ENCODE results near the gene CRIP2. TPM values are rescaled to one million over a fixed set of nuclear protein-coding genes. Genes with fewer than 3 reads are reported as not detected.

CRIP2 gene, protein sequence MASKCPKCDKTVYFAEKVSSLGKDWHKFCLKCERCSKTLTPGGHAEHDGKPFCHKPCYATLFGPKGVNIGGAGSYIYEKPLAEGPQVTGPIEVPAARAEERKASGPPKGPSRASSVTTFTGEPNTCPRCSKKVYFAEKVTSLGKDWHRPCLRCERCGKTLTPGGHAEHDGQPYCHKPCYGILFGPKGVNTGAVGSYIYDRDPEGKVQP
- total RNA-seq (2014; rRNA removed; shearing (Covaris generic)), result 184 and 209 TPM in 2 replicates

GRCh38 chr14:105474483-105475268, at the start of gene CRIP2:
Gene CRIP2 (plus strand): TSS chr14:105474821. CDS start chr14:105474863, 42 bp downstream.
- no peak for DNase-seq (ENCODE audit: low spot score)
- in situ Hi-C loops (cut with HindIII; ENCODE audit: low sequenced_read_pairs), result no loop called here

- DNase-seq (ENCODE audit: low spot score), result no peak
- in situ Hi-C loops (cut with HindIII; ENCODE audit: low sequenced_read_pairs), result no loop called here
These were observed 49.8 kb upstream of the CRIP2 start for GRCh38 chr14:105424861-105425260.

GRCh38 chr14:105425823-105426247, 48.8 kb upstream of the CRIP2 start:
- in situ Hi-C loops (cut with HindIII; ENCODE audit: low sequenced_read_pairs), result no loop called here
- DNase-seq (ENCODE audit: low spot score), result no peak

DNA sequence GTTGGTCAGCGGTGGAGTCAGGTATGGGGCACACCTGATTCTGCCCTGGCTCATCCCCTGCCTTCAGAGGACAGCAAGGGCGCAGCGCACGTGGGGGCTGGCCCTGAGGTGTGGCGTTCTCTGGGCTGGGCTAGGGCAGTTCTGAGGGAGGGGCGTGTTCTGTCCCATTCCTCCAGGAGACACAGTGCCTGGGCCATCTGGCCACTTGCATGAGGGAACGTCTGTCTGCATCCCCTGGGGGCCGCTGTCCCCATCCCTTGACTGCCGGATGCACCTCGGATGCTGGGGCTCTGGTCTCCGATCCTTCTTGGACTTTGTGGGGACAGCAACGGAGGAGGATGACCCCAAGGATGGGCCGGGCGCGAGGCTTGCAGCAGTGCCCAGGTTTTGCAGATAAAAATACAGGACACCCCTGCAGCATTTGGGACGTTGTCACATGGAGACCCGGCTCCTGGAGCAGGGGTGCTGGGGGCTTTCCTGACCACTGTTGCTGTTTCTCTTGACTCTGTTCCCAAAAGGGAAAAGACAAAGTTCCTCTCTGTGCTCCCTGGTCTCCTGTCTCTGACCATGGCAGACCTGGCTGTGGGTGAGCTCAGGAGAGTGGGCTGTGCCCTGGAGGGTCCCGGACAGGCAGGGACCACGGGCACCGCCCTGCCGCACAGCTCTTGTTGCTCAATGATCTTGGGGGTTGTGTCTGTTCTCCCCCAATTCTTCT, 48.0 kb upstream of the CRIP2 start:
- in situ Hi-C loops (cut with HindIII; ENCODE audit: low sequenced_read_pairs), result no loop called here
- DNase-seq (ENCODE audit: low spot score), result no peak

DNA sequence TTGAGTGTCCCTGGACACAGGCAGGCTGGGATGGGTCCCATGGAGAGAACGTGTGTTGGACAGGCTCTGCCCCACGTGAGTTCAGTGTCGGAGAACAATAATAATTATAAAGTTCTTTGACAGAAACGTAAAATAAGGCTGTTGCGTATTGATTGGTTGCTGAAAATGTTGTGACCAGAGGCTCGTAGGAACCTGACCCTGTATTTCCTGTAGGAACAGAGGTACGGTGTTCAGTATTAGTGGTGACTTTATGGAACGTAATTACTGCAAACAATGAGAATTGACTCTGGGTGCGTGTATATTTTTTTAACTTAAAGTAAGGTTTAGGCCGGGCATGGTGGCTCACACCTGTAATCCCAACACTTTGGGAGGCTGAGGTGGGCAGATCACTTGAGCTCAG, 47.2 kb upstream of the CRIP2 start:
- in situ Hi-C loops (cut with HindIII; ENCODE audit: low sequenced_read_pairs), result no loop called here
- DNase-seq (ENCODE audit: low spot score), result no peak

DNA sequence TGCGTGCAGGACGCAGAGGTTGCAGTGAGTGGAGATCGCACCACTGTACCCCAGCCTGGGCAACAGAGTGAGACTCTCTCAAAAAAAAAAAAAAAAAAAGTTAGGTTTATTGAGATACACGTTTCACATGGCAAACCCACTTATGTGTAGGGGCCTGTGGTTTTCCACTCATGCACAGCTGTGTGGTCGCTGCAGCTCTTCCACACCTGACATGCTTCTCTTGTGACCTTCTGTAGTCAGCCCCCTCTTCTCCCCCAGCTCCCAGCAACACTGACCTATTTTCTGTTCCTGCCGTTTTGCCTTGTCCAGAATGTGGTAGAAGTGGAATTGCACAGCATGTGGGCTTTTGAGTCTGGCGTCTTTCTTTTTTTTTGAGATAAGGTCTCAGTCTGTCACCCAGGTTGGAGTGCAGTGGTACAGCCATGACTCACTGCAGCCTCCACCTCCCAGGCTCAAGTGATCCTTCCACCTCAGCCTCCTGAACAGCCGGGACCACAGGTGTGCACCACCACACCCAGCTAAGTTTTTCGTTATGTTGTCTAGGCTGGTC, 46.6 kb upstream of the CRIP2 start:
- DNase-seq (ENCODE audit: low spot score), result no peak
- in situ Hi-C loops (cut with HindIII; ENCODE audit: low sequenced_read_pairs), result no loop called here

GRCh38 chr14:105430042-105430441, 44.6 kb upstream of the CRIP2 start:
- in situ Hi-C loops (cut with HindIII; ENCODE audit: low sequenced_read_pairs), result no loop called here

DNA sequence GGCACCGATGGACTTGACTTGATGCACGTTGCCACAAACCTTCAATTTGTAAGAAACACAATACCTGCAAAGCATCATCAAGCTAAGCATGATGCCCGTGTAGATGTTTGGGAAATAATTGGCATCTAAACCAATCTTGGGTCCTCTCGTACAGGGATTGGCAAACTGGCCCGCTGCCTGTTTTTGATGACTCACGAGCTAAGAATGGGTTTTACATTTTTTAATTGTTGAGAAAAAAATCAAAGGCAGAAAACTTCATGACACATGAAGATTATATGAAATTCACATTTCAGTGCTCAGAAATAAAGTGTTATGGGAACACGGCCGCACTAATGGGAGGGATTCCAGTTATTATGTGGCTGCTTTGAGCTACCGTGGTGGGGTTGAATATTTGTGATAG, 44.1 kb upstream of the CRIP2 start:
- DNase-seq (ENCODE audit: low spot score), result no peak
- in situ Hi-C loops (cut with HindIII; ENCODE audit: low sequenced_read_pairs), result no loop called here

More at GRCh38 chr14:105430042-105430441, 44.6 kb upstream of the CRIP2 start:
- no peak for DNase-seq (ENCODE audit: low spot score)

DNA sequence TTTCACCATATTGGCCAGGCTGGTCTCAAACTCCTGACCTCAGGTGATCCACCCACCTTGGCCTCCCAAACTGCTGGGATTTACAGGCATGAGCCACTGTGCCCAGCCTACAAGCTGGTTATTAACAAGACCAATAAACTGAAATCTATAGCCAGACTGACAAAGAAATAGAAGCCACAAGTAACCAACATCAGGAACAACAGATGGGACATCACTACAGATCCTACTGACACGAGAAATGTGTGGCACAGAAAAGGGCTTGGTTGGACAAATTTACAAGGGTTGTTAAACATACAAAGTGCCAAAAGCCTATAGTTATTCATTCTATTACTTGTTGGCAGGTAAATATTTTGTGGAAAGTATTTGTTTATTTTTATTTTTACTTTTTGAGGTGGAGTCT, 43.4 kb upstream of the CRIP2 start:
- in situ Hi-C loops (cut with HindIII; ENCODE audit: low sequenced_read_pairs), result no loop called here
- no peak for DNase-seq (ENCODE audit: low spot score)

DNA sequence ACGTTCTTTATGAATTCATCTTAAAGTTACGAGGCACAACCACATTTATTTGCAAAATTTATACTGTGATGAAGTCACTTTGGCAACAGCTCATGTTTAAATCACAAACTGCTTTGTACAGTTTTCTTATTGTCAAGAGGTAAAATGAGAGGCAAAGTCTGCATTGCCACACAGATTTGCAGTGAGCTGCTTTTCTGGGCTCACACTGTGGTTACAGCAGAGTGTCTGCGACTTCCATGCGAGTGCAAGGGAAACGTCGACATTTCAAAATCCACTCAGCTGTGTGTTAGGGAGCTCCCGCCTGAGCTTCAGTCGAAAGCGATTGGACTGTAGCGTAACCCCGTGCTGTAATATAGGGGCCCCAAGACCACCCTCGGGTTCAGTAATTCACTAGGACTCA, 42.0 kb upstream of the CRIP2 start:
- in situ Hi-C loops (cut with HindIII; ENCODE audit: low sequenced_read_pairs), result no loop called here

GRCh38 chr14:105433161-105433605, 41.4 kb upstream of the CRIP2 start:
- in situ Hi-C loops (cut with HindIII; ENCODE audit: low sequenced_read_pairs), result no loop called here

More for the DNA sequence above, 42.0 kb upstream of the CRIP2 start:
- DNase-seq (ENCODE audit: low spot score), result no peak

GRCh38 chr14:105436402-105436801, 38.2 kb upstream of the CRIP2 start:
- no peak for DNase-seq (ENCODE audit: low spot score)
- in situ Hi-C loops (cut with HindIII; ENCODE audit: low sequenced_read_pairs), result no loop called here

More at GRCh38 chr14:105433161-105433605, 41.4 kb upstream of the CRIP2 start:
- no peak for DNase-seq (ENCODE audit: low spot score)

- DNase-seq (ENCODE audit: low spot score), result no peak
- in situ Hi-C loops (cut with HindIII; ENCODE audit: low sequenced_read_pairs), result no loop called here
These were observed 37.5 kb upstream of the CRIP2 start for GRCh38 chr14:105436891-105437722.

DNA sequence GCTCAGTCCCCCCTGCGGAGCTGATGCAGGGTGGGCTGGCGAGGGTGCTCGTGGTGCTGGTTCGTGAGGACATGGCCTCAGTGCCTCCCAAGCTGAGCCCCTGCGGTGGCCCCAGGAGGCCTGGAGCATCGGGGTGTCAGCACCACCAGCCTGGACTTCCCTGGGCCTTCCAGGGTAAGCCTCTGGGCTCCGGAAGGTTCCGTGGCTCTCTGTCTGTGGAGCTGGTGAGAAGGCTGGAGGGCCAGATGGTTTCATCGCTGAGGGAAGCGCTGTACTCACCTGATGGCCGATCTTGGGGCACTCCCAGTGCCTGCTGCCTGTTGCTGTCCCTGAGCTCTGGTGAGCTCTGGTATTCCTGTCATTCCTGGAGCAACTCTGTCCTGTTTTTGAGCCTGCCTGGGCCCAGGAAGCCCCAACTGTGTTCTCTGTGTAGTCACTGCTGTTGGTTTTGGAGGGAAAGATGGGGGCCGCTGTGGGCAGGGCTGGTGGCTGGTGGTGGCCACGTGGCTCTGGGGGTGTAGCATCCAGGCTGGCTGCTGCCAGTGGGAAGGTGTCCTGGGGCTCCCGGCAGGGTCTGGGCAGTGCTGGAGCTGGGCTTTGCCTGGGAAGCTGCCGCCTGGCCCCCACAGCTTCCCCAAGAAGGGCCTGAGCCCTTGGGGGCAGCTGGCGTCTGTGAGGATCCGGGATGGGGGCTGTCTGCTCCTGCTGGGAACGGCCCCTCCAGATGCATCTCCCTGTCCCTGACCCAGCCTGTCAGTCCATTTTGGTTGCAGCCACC, 36.7 kb upstream of the CRIP2 start:
- DNase-seq (ENCODE audit: low spot score), result peak; percentile 51
- in situ Hi-C loops (cut with HindIII; ENCODE audit: low sequenced_read_pairs), result no loop called here

DNA sequence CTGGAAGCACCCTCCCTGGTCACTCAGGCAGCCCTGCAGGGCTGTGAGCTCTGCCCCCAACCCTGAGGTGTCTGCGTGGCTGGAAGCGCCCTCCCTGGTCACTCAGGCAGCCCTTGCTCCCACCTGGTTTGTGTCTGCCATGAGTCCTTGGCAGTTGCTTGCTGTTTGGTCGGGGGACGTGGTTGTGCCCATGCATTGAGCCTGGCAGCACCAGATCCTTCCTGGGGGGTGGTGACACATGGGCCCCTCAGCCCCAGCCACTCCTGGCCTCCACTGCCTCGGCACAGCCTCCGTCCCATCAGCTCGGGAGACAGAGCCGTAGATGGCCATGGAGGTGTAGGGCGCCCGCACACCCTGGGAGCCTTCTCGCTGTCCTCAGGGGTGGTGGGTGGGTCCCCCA, 35.4 kb upstream of the CRIP2 start:
- in situ Hi-C loops (cut with HindIII; ENCODE audit: low sequenced_read_pairs), result no loop called here

GRCh38 chr14:105439710-105440553, 34.7 kb upstream of the CRIP2 start:
- peak; percentile 71 for DNase-seq (ENCODE audit: low spot score)
- in situ Hi-C loops (cut with HindIII; ENCODE audit: low sequenced_read_pairs), result no loop called here

More for the DNA sequence above, 35.4 kb upstream of the CRIP2 start:
- no peak for DNase-seq (ENCODE audit: low spot score)

- DNase-seq (ENCODE audit: low spot score), result no peak
- in situ Hi-C loops (cut with HindIII; ENCODE audit: low sequenced_read_pairs), result no loop called here
These were observed 34.1 kb upstream of the CRIP2 start for GRCh38 chr14:105440554-105440900.

Measured in G401 (cell line).